Esophagus muscularis mucosa (tissue), 3 donors: ENCODE measurements around the gene GPC1.

ENCODE experiments used
- POLR2A ChIP-seq: fragments of 450-650 bp; IDR thresholded peaks from one replicate; pipeline ENCODE4 v1.6.1; 2017; ENCODE audit warnings: antibody characterized with exemption, moderate library complexity, mild to moderate bottlenecking, low read depth
- TF ChIP-seq, protein P1 (sequence below), 3 experiments: fragments of 200-600 bp in 2 of 3; fragments of 450-650 bp in 1 of 3; sonication (generic) in 2 of 3; IDR thresholded peaks; one replicate each; pipeline ENCODE4 v1.5.1; 2017 to 2019; ENCODE audit warnings: antibody characterized with exemption in 3 of 3, mild to moderate bottlenecking in 2 of 3, moderate library complexity in 1 of 3

DNA sequence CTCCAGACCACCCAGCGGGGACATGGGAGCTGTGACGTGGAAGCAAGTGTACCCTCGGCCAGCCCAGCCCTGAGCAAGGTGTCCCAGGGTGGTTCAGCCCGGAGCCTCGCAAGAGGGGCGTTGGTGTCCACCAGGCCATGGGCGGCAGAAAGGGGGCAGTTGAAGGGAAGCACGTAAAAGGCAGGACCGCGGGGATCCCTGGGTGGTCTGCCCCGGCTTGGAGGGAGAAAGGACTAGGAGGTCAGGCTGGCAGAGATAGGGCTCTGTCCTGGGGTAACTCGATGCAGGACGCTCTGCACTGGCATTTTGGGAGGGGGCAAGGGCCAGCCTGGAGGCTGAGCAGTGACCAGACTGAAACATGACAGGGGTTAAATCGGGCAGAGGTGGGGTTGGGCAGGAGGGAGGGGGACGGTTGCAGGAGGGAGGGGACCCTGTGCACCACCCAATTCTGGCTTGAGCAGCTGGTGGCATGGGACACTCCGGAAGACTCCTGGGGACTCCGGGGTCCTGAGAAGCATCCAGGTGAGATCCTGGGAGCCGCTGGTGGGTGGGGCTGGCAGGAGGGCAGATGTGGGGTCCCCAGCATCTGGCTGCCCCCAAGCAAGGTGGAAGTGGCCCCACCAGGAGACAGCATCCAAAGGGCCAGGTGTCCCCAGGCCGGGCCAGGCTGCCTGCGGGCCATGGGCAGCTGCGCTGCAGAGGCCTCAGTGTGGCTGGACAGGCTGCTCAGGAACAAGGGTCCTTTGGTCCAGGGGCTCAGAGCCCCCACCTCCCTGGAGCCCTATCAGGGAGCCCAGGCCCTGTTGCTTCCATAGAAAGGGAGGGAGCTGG is 46.8 kb upstream of the GPC1 start:
- TF ChIP-seq, protein P1, sequence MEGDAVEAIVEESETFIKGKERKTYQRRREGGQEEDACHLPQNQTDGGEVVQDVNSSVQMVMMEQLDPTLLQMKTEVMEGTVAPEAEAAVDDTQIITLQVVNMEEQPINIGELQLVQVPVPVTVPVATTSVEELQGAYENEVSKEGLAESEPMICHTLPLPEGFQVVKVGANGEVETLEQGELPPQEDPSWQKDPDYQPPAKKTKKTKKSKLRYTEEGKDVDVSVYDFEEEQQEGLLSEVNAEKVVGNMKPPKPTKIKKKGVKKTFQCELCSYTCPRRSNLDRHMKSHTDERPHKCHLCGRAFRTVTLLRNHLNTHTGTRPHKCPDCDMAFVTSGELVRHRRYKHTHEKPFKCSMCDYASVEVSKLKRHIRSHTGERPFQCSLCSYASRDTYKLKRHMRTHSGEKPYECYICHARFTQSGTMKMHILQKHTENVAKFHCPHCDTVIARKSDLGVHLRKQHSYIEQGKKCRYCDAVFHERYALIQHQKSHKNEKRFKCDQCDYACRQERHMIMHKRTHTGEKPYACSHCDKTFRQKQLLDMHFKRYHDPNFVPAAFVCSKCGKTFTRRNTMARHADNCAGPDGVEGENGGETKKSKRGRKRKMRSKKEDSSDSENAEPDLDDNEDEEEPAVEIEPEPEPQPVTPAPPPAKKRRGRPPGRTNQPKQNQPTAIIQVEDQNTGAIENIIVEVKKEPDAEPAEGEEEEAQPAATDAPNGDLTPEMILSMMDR (IDR thresholded peaks at IDR 0.05): no peak
- TF ChIP-seq POLR2A: no peak
